HG03342 (cell line): ENCODE results near the gene KIF9.
"Not testable (repeated sequence)": the region's sequence is repeated elsewhere in the genome, so short reads cannot be mapped to it uniquely, and the experiment has no call there.

Experiments
- ATAC-seq: cut with Tn5 transposase; IDR thresholded peaks from one replicate; pipeline ENCODE4 v1.9.1; 2021; ENCODE audit warnings: mild to moderate bottlenecking, moderate library complexity; ENCODE audit not compliant: unreplicated experiment

Gene KIF9

DNA sequence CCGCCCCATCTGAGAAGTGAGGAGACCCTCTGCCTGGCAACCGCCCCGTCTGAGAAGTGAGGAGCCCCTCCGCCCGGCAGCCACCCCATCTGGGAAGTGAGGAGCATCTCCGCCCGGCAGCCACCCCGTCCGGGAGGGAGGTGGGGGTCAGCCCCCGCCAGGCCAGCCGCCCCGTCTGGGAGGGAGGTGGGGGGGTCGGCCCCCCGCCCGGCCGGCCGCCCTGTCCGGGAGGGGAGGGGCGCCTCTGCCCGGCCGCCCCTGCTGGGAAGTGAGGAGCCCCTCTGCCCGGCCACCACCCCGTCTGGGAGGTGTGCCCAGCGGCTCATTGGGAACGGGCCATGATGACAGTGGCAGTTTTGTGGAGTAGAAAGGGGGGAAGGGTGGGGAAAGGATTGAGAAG is 26.3 kb downstream of the KIF9 start:
- not testable (repeated sequence) for ATAC-seq

DNA sequence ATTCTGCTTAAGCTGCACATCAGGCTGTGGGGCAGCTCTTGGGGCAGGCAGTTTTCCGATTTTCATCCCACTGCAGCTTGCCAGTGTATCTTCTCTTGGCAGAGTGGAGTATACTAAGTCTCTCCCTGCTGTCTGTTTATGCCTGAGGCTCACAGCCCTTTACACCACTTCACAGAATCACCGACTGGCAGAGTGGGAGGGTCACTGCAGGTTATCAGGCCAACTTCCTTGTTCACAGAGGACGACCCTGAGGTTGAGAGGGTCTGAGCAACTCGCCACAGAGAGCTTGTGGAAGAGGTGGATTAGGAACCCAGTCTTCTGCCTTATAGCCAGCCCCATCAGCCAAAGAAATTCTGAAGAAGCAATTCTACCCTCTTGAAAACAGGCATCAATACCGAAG is 30.9 kb downstream of the KIF9 start:
- no peak for ATAC-seq

DNA sequence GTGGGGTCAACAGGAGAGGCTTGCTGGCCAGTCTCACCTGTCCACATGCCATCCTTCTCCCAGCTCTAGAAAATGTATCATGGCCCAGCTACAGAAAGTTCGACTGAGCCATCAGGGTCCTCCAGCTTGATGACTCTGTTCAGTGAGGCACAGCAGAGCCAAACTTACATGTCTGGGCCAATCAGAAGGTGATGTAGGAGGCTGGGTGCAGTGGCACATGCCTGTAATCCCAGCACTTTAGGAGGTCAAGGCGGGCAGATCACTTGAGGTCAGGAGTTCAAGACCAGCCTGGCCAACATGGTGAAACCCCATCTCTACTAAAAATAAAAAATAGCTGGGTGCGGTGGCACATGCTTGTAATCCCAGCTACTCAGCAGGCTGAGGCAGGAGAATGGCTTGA is 31.5 kb downstream of the KIF9 start:
- not testable (repeated sequence) for ATAC-seq

DNA sequence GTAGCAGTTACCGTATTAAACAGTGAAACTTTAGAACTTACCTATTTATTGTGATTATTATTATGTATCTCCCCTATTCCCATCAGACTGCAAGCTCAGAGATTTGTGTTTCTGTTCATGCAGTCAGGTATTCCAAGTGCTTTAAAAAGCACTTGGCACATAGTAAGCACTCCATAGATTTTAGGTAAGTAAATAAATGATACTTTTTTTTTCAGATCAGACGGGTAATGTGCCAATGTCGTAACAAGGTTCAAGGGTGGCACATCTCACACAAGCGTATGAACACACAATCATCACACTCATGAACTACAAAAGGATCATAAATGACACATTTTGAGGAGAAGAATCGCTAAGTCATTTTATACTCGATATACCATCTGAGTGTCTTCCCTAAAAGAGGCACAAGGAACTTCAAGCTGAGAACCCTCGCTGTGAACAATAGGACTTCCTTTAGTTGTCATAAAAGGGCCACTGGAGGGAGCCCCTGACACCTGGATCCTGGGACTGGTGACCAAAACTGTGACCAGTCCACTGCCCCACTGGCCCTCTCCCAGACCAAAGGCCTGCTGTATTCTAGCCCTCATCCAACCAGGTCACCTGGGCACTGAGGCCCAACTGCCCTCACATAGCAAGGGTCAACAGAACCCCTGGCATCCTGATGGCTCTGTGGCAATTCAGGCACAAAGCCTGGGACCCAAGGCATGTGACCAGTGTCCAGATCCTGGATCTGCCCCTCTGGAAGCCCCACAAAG is 32.1 kb downstream of the KIF9 start:
- ATAC-seq, result no peak

DNA sequence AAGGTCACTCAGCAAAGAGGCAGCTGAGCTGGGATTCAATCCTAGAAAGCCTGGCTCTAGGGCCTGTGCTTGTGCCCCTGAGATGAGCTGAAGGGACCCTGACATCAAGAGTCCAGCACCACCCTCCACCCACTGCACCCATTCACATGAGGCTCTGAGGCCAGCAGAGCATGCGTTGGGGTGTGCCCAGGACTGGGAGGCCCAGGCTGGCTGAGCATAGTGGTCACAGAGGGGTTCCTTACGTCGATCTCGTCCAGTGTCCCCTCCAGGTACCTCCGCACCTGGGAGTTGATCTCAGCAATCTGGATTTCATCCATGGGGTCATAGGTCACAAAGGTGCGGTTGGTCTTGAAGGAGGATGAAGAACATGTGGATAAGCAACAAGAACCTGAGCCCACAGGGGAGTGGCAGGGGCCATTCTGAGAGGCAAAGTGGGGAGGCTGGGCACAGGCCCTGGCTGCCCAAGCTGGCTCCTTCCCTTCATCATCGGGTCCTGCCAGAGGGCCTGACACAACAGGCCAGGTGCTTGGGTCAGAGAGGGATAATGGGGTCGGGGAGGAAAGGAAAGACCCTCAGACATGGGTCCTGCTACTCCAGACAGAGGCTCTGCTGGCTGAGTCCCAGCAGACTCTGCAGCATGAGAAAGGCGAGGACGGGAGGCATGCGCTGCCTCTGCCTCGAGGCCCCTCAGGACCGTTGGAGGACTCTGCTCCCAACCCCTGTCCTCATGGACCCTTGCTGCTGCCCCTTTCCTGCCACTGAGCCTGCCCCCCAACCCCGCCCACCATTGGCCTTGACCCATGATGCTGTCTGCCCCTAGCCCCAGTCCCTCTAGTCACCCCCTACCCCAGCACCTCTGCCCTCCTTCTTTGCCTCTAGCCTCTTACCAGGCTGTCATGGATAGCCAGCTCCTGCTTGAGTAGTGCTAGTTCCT is 35.2 kb downstream of the KIF9 start:
- ATAC-seq, result no peak

DNA sequence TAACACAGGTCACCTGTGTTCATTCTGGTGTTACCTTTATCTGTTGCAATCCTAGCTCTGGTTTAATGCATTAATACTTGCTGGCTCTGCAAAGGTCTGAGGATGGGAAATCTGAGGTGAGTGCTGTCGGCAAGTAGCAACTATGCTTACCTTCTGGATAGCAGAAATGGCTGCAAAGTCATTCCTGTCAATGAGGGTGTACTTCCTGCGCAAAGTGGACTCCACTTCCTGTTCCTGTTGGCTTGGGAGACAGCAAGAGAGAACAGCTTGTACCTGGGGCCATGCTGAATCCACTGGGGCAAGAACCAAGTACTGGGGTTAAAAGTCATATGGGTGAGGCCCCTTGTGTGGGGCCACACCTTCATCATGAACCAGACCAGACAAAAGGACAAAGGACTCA is 37.3 kb downstream of the KIF9 start:
- ATAC-seq, result no peak

DNA sequence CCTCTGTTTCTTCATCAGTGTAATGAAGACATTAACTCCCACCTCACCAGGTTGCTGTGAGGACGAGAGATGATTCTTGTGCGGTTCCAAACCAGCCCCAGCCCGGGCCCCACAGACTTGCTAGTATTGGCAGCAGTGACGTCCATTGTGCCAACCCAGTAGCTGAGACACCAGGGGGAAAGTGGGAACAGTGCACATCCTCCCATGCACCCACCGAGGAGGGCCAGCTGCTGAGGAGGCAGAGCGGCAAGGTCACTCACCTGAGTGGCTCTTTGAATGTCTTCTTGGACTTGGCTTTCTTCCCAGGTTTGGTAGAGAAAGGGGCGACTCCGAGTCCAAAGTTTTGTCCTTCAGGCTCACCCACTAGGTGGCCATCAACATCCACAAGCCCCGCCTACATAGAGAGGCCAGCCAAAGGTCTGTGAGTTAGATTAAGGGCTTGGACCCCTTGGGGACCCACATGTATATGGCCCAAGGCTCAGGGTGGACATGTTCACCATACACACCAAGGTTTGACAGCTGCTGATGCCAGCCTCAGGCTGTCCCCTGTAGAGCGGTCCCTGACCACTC is 38.0 kb downstream of the KIF9 start:
- no peak for ATAC-seq

DNA sequence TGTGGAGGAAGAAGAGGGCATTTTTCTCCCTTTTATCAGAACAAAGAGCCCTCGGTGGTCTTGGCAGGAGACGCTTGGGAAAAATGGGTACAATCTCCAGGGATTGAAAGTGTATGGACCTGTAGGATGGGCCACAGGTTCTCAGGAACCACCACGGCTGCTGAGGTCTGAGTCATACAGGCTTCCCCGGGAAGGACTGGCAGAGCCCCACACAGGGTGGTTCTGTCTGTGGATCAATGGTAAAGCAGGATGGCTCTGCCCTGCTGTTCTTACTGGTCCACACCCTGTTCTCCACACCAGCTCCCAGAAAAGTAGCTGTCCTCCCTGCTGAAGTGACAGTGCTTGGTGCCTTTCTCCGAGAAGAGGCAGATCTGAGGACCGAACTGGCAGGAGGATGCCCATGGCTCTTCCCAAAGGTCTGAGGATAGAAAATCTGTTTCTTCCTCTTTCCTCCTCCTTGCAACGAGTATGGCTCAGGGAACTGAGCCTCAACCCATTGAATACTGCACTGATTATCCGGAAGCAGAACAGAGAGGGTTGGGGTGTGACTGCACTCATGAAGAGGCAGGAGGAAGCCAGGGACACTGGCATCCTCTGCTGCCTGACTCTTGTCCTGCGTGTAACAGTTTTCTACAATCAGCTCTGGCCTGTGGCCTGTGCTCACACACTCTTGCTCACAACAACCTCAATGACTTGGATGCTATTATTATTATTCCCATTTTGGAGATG is 39.0 kb downstream of the KIF9 start:
- no peak for ATAC-seq

DNA sequence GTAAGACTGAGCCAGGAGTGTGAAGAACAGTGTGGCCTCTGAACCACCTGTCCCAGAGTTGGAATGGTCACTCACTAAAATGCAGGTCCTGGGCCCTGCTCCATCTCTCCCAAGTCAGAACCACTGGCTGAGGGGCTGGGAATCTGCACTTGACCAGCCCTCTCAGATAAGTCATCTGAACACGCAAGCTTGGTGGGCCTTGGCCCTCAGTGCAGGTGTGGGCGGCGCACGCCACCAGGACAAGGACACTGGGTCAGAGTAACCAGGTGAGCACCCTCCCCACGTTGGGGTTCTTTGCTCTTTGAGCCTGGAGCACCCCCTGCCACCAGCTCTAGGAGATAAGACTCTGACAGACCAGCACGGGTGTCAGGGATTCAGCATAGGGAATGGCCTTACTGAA is 42.7 kb downstream of the KIF9 start:
- no peak for ATAC-seq

DNA sequence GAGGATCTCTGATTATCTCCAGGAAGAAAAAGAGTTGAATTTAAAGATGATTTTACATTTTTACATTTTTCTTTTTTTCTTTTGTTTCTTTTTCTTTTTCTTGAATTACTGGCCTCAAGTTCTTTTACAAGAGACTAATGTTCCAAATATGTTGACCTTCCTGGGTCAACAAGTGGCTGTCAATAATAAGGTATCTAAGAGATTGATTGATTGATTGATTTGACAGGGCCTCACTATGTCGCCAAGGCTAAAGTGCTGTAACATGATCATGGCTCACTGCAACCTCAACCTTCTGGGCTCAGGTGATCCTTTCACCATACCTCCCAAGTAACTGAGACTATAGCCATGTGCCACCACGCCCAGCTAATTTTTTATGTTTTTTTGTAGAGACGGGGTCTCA is 44.6 kb downstream of the KIF9 start:
- ATAC-seq, result no peak

DNA sequence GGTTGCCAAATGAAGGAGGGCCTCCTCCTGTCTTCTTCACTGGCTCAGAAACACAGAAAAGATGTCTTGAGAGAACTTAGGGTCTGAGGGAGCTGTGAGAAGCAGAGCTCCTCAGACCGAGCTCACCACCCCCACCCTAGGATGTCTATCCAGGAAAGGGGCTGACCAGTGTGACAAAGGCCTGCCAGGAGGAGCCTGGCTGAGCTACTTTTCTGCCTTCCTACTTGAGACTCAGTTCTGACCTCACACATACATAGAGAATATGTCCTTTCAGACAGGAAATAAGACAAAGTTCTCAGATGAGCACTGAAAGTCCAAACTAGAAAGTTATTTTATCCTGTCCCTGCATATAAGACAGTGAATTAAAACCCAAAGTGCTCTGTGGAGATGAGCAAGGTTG is 54.5 kb downstream of the KIF9 start:
- ATAC-seq, result peak; percentile 54

DNA sequence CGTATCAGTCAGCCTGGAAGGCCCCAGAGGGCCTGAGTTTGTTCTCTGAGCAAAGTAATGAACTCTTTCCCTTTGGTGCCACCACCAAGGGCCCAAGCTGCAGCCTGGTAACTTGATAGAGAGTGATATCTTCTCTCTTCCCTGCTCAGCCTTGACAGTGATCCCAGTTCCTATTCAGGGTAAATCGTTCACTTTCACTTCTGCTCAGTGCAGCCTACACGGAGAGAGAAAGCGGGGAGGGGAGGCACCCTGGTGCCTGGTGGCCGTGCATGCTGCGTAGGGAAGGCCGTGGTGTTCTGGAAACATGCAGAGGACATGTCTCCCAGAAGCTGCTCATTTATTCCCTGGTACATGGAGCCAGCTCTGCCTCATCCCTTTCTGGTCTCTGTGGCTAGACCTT is 54.9 kb downstream of the KIF9 start:
- peak; percentile 67 for ATAC-seq

DNA sequence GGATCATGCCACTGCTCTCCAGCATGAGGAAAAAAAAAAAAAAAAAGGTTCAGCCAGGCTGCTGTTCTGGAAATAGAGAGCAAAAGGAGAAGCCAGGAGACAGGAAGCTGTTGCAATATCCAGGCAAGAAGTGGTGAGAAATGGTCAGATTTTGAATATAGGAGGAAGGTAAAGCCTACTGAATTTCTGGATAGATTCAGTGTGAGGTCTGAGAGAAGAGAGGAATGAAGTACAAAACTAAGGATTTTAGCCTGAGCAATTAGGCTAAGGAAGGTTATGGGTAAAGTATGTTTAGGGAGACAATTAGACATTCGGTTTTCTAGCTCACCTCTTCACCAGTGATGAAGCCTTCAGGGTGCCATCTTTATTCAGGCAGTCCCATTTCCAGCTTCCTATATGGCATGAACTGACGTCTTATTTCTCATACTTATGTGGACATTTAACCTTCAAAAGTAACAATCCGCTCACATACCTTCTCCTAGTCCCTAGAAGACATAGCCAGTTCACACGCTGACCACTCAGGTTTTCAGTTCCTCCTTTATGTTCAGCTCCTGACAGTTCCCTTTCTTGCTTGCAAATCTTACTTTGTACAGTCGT is 57.2 kb downstream of the KIF9 start:
- ATAC-seq, result peak; percentile 43

DNA sequence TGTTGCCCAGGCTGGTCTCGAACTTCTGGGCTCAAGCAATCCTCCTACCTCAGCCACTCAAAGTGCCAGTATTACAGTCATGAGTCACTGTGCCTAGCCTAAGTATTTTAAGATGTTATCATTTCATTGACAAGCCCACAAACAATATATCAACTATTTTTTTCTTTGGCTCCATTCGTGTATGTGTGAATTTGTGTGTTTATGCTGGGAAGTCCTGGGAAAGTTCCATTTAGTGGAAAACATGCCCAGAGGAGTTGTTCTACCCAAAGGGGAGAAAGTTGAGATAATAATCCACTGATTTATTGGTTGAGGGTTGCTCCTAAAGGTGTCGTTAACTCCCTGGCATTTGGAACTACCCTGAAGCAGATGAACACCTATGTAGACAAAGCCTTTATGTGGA is 58.8 kb downstream of the KIF9 start:
- no peak for ATAC-seq

DNA sequence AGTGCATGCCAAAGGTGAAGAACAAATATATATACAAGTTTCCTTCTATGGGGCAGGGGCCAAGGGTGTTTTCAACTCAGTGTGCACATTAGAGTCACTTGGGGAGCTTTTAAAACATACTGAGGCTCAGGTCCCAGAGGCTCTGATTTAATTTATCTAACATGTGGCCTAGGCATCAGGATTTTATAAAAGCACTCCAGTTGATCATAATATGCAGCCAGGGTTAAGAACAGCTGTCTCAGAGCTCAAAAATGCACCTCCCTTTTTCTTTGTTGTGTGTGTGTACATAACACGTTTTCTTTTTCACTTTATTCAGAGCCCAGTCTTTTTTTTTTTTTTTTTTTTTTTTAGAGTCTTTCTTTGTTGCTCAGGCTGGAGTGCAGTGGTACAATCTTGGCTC is 60.8 kb downstream of the KIF9 start:
- no peak for ATAC-seq

DNA sequence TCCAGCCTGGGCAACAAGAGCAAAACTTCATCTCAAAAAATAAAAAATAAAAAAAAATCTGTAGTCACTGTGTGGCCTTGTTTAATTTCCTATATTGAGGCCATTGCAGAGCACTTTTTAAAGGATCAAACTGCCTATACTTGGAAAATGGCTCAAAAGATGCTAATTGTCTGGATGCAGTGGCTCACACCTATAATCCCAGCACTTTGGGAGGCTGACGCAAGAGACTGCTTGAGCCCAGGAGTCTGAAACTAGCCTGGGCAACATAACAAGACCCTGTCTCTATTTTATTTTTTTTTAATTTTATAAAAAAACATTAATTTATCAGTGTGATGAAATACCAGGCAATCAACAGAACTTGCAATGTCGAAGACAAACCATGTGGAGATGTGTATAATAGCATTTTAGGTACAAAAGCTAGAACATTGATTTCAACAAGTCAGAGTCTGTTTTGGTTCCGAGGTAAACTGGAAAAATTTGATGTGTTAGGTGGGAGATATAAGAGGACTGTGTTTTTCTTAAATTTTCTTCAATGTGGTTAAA is 71.7 kb downstream of the KIF9 start:
- no peak for ATAC-seq

DNA sequence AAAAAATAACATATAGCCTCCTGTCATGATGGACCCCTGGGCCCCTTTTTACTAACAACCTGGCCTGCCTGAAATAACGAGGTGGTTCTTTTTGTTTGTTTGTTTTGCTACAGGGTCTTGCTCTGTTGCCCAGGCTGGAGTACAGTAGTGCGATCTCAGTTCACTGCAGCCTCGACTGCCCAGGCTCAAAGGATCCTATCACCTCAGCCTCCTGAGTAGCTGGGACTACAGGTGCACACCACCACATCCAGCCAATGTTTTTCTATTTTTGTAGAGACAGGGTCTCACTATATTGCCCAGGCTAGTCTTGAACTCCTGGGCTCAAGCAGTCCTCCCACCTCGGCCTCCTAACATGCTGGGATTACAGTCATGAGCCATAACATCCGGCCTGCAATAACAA is 76.6 kb downstream of the KIF9 start:
- ATAC-seq, result not testable (repeated sequence)

DNA sequence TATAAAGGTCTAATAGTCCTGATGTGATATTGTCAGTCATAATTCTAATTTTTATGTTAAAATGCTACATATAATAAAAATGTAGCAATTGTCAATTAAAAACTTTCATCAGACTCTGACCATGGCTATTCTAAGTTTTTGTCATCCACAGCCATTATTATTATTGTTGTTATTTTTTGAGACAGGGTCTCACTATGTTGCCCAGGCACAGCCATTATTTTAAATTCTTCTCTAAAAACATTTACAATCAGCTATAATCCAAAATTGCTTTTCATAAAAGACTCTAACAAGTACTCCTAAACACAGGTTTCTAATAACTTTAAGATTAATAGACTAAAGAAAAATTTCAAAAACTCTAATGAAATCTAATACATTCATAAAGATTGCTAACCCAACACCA is 77.7 kb downstream of the KIF9 start:
- ATAC-seq, result no peak

DNA sequence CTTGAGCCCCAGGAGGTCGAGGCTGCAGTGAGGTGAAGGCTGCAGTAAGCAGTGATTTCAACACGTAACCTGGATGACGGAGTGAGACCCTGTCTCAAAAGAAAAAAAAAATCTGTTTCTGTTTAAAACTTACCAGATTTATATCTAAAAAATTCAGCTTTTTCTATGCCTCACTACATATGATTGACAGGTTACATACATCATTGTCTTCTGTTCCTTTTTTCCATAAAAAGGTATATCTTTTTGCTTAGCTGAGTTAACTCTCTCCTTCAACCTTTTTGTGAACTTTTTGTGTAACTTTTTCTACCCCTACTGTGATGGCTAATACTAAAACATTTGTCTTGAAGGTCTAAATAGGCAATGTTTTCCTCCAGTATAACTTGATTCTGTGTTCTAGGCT is 80.1 kb downstream of the KIF9 start:
- no peak for ATAC-seq

DNA sequence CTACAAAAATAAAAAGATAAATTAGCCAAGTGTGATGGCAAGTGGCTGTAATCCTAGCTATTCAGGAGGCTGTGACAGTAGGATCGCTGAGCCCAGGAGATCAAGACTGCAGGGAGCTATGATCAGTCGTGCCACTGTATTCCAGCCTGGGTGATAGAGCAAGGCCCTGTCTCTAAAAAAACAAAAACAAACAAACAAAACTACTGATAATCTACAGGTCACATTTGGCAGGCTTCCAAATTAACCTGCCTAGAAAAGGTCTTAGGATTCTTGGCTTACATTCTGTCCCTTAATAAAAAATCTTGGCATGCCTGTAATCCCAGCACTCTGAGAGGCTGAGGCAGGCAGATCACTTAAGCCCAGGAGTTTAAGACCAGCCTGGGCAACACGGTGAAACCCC is 85.3 kb downstream of the KIF9 start:
- ATAC-seq, result no peak

DNA sequence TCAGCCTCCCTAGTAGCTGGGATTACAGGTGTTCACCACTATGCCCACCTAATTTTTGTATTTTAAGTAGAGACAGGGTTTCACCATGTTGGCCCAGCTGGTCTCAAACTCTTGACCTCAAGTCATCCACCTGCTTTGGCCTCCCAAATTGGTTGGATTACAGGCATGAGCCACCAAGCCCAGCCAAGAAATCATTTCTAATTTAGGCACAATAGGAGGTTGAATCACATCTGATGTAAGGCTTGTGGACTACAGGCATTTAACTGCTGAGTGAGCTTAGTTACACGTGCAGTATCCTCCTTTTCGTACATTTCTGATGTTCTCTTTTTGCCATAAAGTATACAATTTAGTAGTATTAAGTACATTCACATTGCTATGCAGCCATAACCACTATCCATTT is 87.6 kb downstream of the KIF9 start:
- no peak for ATAC-seq
